MM.1S (cell line): ENCODE results near the gene DNALI1.
"Not testable (repeated sequence)": the region's sequence is repeated elsewhere in the genome, so short reads cannot be mapped to it uniquely, and the experiment has no call there.

ENCODE experiments used
- DNase-seq: peaks from one replicate; pipeline ENCODE4 v3.0.0-alpha.2; 2015
- H2AFZ ChIP-seq: fragments of 300-600 bp; sonication (generic); 2 replicates; pipeline ENCODE4 v1.6.0; 2016; ENCODE audit warnings: antibody characterized with exemption, low read length
- H3F3A ChIP-seq: fragments of 300-600 bp; sonication (generic); 2 replicates; pipeline ENCODE4 v1.6.1; 2016; ENCODE audit warnings: mild to moderate bottlenecking, antibody characterized with exemption, low read length, moderate library complexity, mixed read lengths; ENCODE audit not compliant: insufficient read depth
- H3K27ac ChIP-seq: fragments of 300-600 bp; sonication (generic); 2 replicates; pipeline ENCODE4 v1.5.1; 2016; ENCODE audit warnings: mild to moderate bottlenecking, low read length
- H3K27me3 ChIP-seq: fragments of 300-600 bp; sonication (generic); replicated peaks from 2 replicates; pipeline ENCODE4 v1.6.0; 2016; ENCODE audit warnings: low read length; ENCODE audit not compliant: insufficient read depth
- H3K36me3 ChIP-seq: fragments of 300-600 bp; sonication (generic); replicated peaks from 2 replicates; pipeline ENCODE4 v1.6.1; 2016; ENCODE audit warnings: mild to moderate bottlenecking, low read length, mixed read lengths; ENCODE audit not compliant: insufficient read depth
- H3K4me1 ChIP-seq: fragments of 300-600 bp; sonication (generic); 2 replicates; pipeline ENCODE4 v1.6.1; 2016; ENCODE audit warnings: low read length, mixed read lengths
- H3K4me2 ChIP-seq: fragments of 300-600 bp; sonication (generic); 2 replicates; pipeline ENCODE4 v1.6.0; 2016; ENCODE audit warnings: low read depth, low read length
- H3K4me3 ChIP-seq: fragments of 300-600 bp; sonication (generic); 2 replicates; pipeline ENCODE4 v1.5.1; 2016; ENCODE audit warnings: low read length, mixed read lengths
- H3K79me2 ChIP-seq: fragments of 300-600 bp; sonication (generic); 2 replicates; pipeline ENCODE4 v1.6.1; 2016; ENCODE audit warnings: mixed run types, low read length, mixed read lengths
- H3K9ac ChIP-seq: fragments of 300-600 bp; sonication (generic); 2 replicates; pipeline ENCODE4 v1.6.1; 2016; ENCODE audit warnings: low read length, mixed read lengths
- H3K9me2 ChIP-seq: fragments of 300-600 bp; sonication (generic); replicated peaks from 2 replicates; pipeline ENCODE4 v1.6.1; 2016; ENCODE audit warnings: mild to moderate bottlenecking, low read length, mixed read lengths; ENCODE audit not compliant: insufficient read depth
- H3K9me3 ChIP-seq: fragments of 300-600 bp; sonication (generic); replicated peaks from 2 replicates; pipeline ENCODE4 v1.6.1; 2016; ENCODE audit warnings: mild to moderate bottlenecking, low read length, mixed read lengths; ENCODE audit not compliant: insufficient read depth
- H4K20me1 ChIP-seq: fragments of 300-600 bp; sonication (generic); 2 replicates; pipeline ENCODE4 v1.6.1; 2016; ENCODE audit warnings: mild to moderate bottlenecking, low read length, moderate library complexity, mixed read lengths; ENCODE audit not compliant: insufficient read depth
- CTCF ChIP-seq: fragments of 300-600 bp; sonication (generic); IDR thresholded peaks from 2 replicates; pipeline ENCODE4 v1.5.1; 2016; ENCODE audit warnings: antibody characterized with exemption, low read length, mixed read lengths
- EZH2 ChIP-seq: fragments of 300-600 bp; sonication (generic); optimal IDR thresholded peaks from 2 replicates; pipeline ENCODE3; 2017; ENCODE audit warnings: low read depth, mild to moderate bottlenecking, antibody characterized with exemption, low read length, mixed read lengths
- EZH2phosphoT487 ChIP-seq: fragments of 300-600 bp; sonication (generic); IDR thresholded peaks from 2 replicates; pipeline ENCODE4 v1.6.1; 2018; ENCODE audit warnings: antibody characterized with exemption, low read length

Gene DNALI1

DNA sequence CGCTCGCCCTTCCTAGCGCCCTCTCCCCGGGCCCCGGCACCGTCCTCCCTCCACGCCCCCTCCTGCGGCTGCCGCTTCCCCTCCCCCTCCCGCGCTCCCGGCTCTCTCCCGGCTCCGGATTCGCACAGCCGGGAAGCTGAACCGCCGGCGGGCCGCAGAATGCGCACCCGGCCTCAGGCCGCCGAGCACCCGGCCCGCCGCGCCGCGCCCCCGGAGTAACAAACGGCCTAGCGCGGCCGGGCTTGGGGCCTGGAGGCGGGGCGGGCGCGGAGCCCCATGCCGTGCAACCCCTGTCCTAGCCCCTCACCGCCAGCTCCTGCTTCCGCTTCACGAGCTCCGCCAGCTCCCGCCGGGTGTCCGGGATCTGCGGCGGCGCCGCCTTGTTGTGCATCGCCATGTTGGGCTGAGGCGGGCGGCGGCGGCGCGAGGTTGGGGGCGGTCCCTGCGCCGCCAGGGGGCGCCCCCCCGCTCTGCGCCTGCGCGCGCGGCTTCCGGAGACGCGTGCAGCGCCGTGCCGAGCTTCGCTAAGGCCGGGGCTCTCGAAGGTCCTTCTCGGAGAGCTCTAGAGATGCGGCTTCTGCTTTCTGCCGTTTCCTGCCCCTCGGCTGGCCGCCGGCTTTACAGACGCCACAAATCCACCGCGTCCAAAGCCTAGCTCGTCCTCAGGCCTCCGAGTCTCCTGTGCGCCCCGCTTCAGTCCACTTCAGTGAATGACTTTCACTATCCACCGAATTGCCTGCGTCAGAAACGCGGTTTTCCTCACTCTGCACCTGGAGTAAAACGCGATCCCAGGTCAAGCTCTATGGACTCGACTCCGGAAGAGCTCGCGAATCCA lies 42.2 kb upstream of the DNALI1 start, which contains the start of gene MEAF6:
Gene MEAF6 (minus strand): TSS at position 417 of the 835 bp plus-strand sequence. CDS start 20 bp downstream, at position 397.
- Histone ChIP-seq H3K9ac (peak within 1 kb of the TSS; percentile 69), H3F3A (peaks cover 7% of the 10 kb centered on the region; the same call in 1 of the 2 replicates), H2AFZ (peak within 1 kb of the TSS; percentile 90), H3K79me2 (peaks cover 27% of the 10 kb centered on the region), H3K4me1 (peaks cover 12% of the 10 kb centered on the region), H3K36me3 (0 out of 2 replicates have a peak, but pooled peaks cover 3% of the 10 kb centered on the region), H3K9me3 (no peaks in the 10 kb centered on the region), H3K9me2 (no peaks in the 10 kb centered on the region), H3K4me2 (peak within 1 kb of the TSS; percentile 97), H3K27me3 (no peaks in the 10 kb centered on the region), H3K4me3 (peak within 1 kb of the TSS; percentile 81), H4K20me1 (no peaks in the 10 kb centered on the region), H3K27ac (peak within 1 kb of the TSS; percentile 72; the same call in 1 of the 2 replicates)
- peak; percentile 58 for TF ChIP-seq CTCF
- no peak for TF ChIP-seq EZH2
- TF ChIP-seq EZH2phosphoT487: no peak
- DNase-seq: peak; percentile 88

DNA sequence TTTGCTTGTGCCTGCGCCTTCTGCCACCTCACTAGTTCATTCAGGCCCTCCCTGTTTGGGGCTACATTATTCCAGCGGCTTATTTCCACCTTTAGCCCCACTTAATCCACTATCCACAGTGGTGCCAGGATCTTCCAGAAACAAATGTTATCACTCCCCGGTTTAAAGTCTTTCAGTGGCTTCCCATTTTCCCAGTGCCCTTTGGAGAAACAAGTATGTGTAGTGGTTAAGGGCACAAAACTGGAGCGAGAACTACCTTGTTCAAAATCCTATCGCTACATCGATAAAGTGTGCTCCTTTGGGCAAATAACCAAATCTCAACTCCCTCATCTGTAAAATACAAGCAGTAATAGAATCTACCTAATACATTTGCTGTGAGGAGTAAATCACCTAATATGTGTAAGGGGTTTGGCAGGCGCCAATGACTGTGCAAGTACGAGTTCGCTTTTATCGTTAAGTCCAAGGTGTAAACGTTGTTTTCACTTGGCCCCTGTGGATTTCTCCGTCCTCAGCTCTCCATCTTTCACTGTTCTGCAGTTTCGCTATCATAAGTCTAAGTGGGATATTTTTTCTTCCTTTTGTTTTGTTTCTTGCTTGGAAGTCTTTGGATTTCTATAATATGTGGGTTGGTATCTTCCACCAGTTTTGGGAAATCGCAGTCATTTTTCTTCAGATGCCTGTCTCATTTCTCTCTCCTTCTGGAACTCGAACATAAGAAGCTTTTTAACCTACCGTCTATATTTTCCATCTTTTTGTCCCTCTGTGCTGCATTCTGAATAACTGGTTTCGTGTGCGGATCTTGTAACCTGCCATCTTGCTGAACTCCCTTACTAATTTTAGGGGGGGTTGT lies 41.3 kb upstream of the DNALI1 start:
- peak overlapping the region; percentile 72; the same call in 1 of the 2 replicates for H3K27ac ChIP-seq
- peaks cover 12% of the 10 kb centered on the region for H3K4me1 ChIP-seq
- no peaks in the 10 kb centered on the region for H3K9me2 ChIP-seq
- TF ChIP-seq CTCF (no peak), EZH2phosphoT487 (no peak), EZH2 (no peak)
- 0 out of 2 replicates have a peak, but pooled peaks cover 3% of the 10 kb centered on the region for H3K36me3 ChIP-seq
- H2AFZ ChIP-seq: peak overlapping the region; percentile 90
- H3K9me3 ChIP-seq: no peaks in the 10 kb centered on the region
- H3K4me2 ChIP-seq: peak overlapping the region; percentile 97
- no peak for DNase-seq
- peaks cover 7% of the 10 kb centered on the region; the same call in 1 of the 2 replicates for H3F3A ChIP-seq
- H3K9ac ChIP-seq: peak overlapping the region; percentile 69
- H3K4me3 ChIP-seq: peak overlapping the region; percentile 81
- no peaks in the 10 kb centered on the region for H3K27me3 ChIP-seq
- no peaks in the 10 kb centered on the region for H4K20me1 ChIP-seq
- peaks cover 27% of the 10 kb centered on the region for H3K79me2 ChIP-seq

GRCh38 chr1:37517569-37517968 lies 39.2 kb upstream of the DNALI1 start:
- Histone ChIP-seq H3K9me2 (no peaks in the 10 kb centered on the region), H3K4me3 (no peak overlapping the region), H3K79me2 (peaks cover 16% of the 10 kb centered on the region), H3K27ac (no peak overlapping the region), H3F3A (peaks cover 7% of the 10 kb centered on the region; the same call in 1 of the 2 replicates), H3K9ac (no peak overlapping the region), H4K20me1 (no peaks in the 10 kb centered on the region), H2AFZ (no peak overlapping the region), H3K27me3 (no peaks in the 10 kb centered on the region), H3K4me1 (peaks cover 12% of the 10 kb centered on the region), H3K36me3 (no peaks in the 10 kb centered on the region), H3K9me3 (no peaks in the 10 kb centered on the region), H3K4me2 (no peak overlapping the region)
- no peak for TF ChIP-seq EZH2
- TF ChIP-seq EZH2phosphoT487: no peak
- TF ChIP-seq CTCF: no peak
- DNase-seq: no peak

- H3K27me3 ChIP-seq, DNase-seq, H3K9ac ChIP-seq, H3K4me2 ChIP-seq, H3K9me2 ChIP-seq, H3K27ac ChIP-seq, H4K20me1 ChIP-seq, H3F3A ChIP-seq, H3K79me2 ChIP-seq, H3K4me3 ChIP-seq, H2AFZ ChIP-seq, H3K36me3 ChIP-seq, H3K9me3 ChIP-seq: not testable (repeated sequence)
- peaks cover 10% of the 10 kb centered on the region for H3K4me1 ChIP-seq
These were observed 38.5 kb upstream of the DNALI1 start for GRCh38 chr1:37518241-37518640.

GRCh38 chr1:37518929-37519328 lies 37.8 kb upstream of the DNALI1 start:
- not testable (repeated sequence) for H3K27me3 ChIP-seq, H3K4me3 ChIP-seq, H3F3A ChIP-seq, H3K27ac ChIP-seq, H3K9ac ChIP-seq, H2AFZ ChIP-seq, H3K4me1 ChIP-seq, DNase-seq, H3K36me3 ChIP-seq, H3K9me3 ChIP-seq, H3K79me2 ChIP-seq, H4K20me1 ChIP-seq, H3K9me2 ChIP-seq, H3K4me2 ChIP-seq
